A549 treated with dexamethasone at 1 μM for 4 hours (cell line): ENCODE results near the gene KCTD11. TPM values are rescaled to one million over a fixed set of nuclear protein-coding genes. Genes with fewer than 3 reads are reported as not detected.

Experiments used
- total RNA-seq: library from RNA; stranded (reverse); fragments of 200-300 nt; extraction: Qiagen RNA extraction; gene quantifications from 5 replicates; pipeline ENCODE4 v1.2.3, GENCODE V29; 2022

KCTD11 gene
- 9.7 to 12.6 TPM (median 11.4 TPM) in 5 replicates for total RNA-seq

GRCh38 chr17:7351665-7352502, at the start of gene KCTD11:
KCTD11 (plus strand) TSS chr17:7352162.

DNA sequence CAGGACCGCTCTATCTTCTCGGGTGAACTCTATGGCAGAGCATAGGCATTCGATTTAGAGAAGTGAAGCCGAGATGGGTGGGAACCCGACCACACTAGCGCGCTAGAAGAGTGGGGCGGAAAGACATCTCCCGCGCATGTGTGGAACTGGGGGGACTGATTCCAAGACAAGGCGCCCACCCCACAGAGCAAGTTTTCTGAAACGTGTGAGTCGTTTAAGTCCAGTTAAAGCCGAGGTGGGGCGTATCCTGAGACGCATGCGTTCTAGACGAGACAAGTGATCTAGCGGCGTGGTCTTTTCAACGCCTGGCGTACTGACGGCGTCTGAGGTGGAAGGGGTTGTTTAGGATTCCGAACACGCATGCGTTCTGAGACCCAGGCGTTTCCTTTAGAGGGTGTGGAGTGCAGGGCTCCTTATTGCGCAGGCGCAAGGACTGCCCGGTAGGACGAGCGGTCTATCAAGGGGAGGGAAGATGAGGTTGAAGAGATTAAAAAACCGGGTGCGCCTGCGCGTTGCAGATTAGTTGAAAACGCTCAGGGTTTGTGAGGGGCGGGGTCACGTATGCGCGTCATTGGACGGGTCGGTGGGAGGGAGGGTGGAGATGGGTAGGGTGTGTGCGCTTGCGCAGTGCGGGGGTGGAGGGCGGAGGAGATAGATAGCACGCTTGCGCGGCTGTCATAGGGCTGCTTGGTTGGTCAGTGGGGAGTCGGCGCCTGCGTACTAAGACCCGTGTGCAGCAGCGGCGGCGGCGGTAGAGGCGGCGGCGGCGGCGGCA, 44.9 kb upstream of the KCTD11 start, which contains the start of gene EIF5A:
Gene EIF5A, plus strand, starts transcription at position 718 of the 775 bp plus-strand sequence. CDS start 2,008 bp downstream, outside the sequence.

DNA sequence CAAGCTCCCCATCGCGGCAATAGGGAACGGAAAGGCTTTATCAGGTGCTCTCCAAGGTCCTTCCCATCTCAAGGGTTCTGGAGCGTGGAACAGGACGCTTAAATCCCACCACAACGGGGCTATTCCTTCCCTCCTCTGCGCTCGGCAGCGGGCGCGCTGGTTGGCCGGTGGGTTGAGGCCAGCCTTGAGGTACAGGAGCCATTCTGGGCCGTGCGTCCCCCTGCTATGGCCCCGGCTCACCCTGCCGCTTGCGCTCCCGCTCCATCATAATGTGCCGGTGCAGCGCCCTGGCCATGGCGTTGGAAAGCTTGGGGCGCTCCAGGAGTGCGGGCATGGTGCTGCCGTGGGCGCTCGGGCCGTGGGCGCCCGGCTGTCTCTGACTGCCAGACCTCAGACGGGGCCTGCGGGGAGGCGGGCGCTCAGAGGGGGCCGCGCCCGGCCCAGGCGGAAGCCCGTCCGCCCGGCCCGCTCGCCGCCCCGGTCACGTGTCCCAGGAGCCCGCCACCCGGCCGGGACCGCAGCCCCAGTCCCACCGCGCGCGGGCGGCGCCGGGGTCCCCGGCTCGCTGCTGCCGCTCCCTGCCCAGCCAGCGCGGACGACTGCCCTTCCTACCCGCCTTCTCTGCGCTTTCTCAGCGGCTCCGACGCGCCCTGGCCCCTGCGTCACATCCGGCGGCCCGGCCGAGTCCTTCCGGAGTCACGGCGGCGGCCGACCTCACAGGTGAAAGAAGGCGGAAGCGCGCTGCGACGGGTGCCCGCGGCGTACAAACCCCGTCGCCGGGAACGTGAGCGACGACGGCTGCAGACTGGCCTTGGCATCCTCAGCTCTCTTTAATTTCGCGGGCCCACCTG, 37.0 kb upstream of the KCTD11 start, which contains the start of gene GPS2:
Gene GPS2, minus strand, starts transcription at position 642 of the 851 bp plus-strand sequence. Its CDS starts 308 bp downstream, at position 334.

GRCh38 chr17:7328840-7329373, 23.1 kb upstream of the KCTD11 start, which contains the start of gene NEURL4:
NEURL4 (minus strand) TSS chr17:7329335; CDS start chr17:7329312, 23 bp downstream.

DNA sequence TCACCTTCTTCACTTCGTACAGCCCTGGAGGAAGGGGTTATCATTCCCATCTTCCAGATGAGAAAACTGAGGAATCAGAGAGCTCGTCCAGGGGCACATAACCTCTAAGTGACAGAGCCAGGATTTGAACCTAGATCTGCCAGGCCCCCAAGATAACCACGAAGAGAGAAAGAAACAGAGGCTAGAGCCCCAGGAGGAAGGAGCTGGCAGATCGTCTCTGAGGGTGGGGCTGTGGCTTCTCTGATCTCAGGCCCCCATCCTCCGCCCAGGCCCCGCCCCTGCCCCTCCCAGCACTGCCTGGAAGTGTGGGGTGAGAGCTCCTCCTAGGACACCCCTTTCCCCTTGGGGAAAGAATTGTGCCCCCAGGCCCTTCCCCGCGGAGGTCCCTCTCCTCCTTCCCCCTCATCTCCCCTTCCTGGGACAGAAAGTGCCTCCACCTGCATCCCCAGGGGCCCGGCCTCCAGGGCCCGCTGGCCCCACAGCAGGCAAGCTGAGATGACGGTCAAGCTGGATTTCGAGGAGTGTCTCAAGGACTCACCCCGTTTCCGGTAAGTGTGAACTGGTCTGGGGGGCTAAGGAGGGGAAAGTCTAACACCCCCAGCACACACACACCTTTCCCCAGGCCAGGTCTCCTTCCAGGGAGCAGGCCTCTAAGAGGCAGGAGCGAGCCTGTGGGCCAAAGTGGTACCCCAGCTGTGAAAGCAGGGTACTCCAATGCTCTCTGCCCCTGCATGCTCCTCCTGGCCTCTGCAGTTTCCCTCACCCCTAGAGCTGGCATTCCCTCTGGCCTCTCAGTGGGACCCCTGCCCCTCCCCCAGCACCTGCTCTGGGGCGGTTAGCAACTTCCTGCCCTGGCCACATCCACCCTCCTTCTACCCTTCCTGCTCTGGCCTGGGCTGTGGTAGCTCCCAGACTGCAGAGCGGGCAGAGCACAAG, 15.5 kb upstream of the KCTD11 start, which contains the start of gene ACAP1:
Gene ACAP1, plus strand, starts transcription at position 290 of the 936 bp plus-strand sequence. Its CDS starts 206 bp downstream, at position 496.

DNA sequence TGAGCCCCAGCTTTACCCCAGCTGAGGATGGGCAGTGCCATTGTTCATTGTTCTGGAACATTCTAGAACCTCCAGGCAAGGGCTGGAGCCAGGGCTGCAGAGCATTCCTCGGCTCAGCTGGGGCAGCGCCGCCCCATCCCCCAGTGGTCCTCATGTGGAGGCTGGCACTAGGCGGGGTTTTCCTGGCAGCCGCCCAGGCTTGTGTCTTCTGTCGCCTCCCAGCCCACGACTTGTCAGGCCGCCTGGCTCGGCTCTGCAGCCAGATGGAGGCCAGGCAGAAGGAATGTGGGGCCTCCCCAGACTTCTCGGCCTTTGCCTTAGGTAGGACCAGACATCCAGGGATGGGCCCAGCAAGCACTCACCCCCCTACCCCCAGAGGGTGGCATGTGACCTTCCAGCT, 3.1 kb downstream of the KCTD11 start, which contains the start of gene TMEM95:
Gene TMEM95, plus strand, starts transcription at position 104 of the 400 bp plus-strand sequence. Its CDS starts 49 bp downstream, at position 153.

GRCh38 chr17:7380855-7381683, 29.1 kb downstream of the KCTD11 start, which contains the start of gene TNK1:
TNK1 (plus strand) TSS chr17:7381089; CDS start chr17:7382927, 1,838 bp downstream.

GRCh38 chr17:7394452-7395191, 42.7 kb downstream of the KCTD11 start, which contains the start of gene PLSCR3:
PLSCR3 (minus strand) TSS chr17:7394525; CDS start chr17:7394110, 415 bp downstream.

GRCh38 chr17:7403977-7404736, 52.2 kb downstream of the KCTD11 start, which contains the start of gene TMEM256:
TMEM256 (minus strand) TSS chr17:7404097; CDS start chr17:7404084, 13 bp downstream.

Other genes with a start within 250 kb of the KCTD11 start
- gene ASGR2, start 237.3 kb upstream of the KCTD11 start, total RNA-seq = not detected in 5 replicates
- gene ASGR1, start 172.8 kb upstream of the KCTD11 start, total RNA-seq = 0.42 to 0.98 TPM (median 0.77 TPM) in 5 replicates
- gene DLG4, start 132.3 kb upstream of the KCTD11 start, total RNA-seq = 4.5 to 7.6 TPM (median 6.4 TPM) in 5 replicates
- gene ACADVL, start 132.2 kb upstream of the KCTD11 start, total RNA-seq = 266 to 442 TPM (median 389 TPM) in 5 replicates
- 33.5 to 47.2 TPM (median 44.9 TPM) in 5 replicates for gene DVL2, start 117.6 kb upstream of the KCTD11 start, total RNA-seq
- gene PHF23, start 112.7 kb upstream of the KCTD11 start, total RNA-seq = 93.9 to 117 TPM (median 104 TPM) in 5 replicates
- gene GABARAP, start 109.7 kb upstream of the KCTD11 start, total RNA-seq = 596 to 790 TPM (median 609 TPM) in 5 replicates
- 218 to 267 TPM (median 246 TPM) in 5 replicates for gene CTDNEP1, start 100.4 kb upstream of the KCTD11 start, total RNA-seq
- gene ELP5, start 99.9 kb upstream of the KCTD11 start, total RNA-seq = 140 to 161 TPM (median 146 TPM) in 5 replicates
- gene CLDN7, start 89.7 kb upstream of the KCTD11 start, total RNA-seq = 1.9 to 3.2 TPM (median 2.6 TPM) in 5 replicates
- 0.30 to 0.69 TPM (median 0.60 TPM) in 5 replicates for gene SLC2A4, start 70.4 kb upstream of the KCTD11 start, total RNA-seq
- 0.45 to 0.76 TPM (median 0.57 TPM) in 5 replicates for gene YBX2, start 57.5 kb upstream of the KCTD11 start, total RNA-seq
- 1,536 to 1,701 TPM (median 1,628 TPM) in 5 replicates for gene EIF5A, start 44.5 kb upstream of the KCTD11 start, total RNA-seq
- 82.4 to 111 TPM (median 103 TPM) in 5 replicates for gene GPS2, start 36.8 kb upstream of the KCTD11 start, total RNA-seq
- gene NEURL4, start 22.8 kb upstream of the KCTD11 start, total RNA-seq = 15.2 to 33.7 TPM (median 30.6 TPM) in 5 replicates
- 1.4 to 3.6 TPM (median 2.7 TPM) in 5 replicates for gene ACAP1, start 15.6 kb upstream of the KCTD11 start, total RNA-seq
- gene TMEM95, start 3.0 kb downstream of the KCTD11 start, total RNA-seq = not detected in 5 replicates
- gene TNK1, start 28.9 kb downstream of the KCTD11 start, total RNA-seq = 1.1 to 1.5 TPM (median 1.3 TPM) in 5 replicates
- gene PLSCR3, start 42.4 kb downstream of the KCTD11 start, total RNA-seq = 36.7 to 50.6 TPM (median 41.6 TPM) in 5 replicates
- gene TMEM256, start 51.9 kb downstream of the KCTD11 start, total RNA-seq = 204 to 220 TPM (median 207 TPM) in 5 replicates
- 11.3 to 19.7 TPM (median 17.9 TPM) in 5 replicates for gene NLGN2, start 55.7 kb downstream of the KCTD11 start, total RNA-seq
- gene SPEM1, start 68.2 kb downstream of the KCTD11 start, total RNA-seq = 0.09 to 0.18 TPM (median 0.12 TPM) in 4 of 5 replicates, not detected in the other
- gene SPEM2, start 73.5 kb downstream of the KCTD11 start, total RNA-seq = 0.13 to 0.18 TPM in 2 of 5 replicates, not detected in the others
- gene SPEM3, start 76.7 kb downstream of the KCTD11 start, total RNA-seq = 0.02 to 0.05 TPM (median 0.04 TPM) in 3 of 5 replicates, not detected in the others
- gene TMEM102, start 83.3 kb downstream of the KCTD11 start, total RNA-seq = 10.3 to 14.6 TPM (median 13.0 TPM) in 5 replicates
- gene FGF11, start 87.3 kb downstream of the KCTD11 start, total RNA-seq = 1.1 to 1.3 TPM (median 1.1 TPM) in 5 replicates
- gene CHRNB1, start 92.9 kb downstream of the KCTD11 start, total RNA-seq = 6.9 to 11.8 TPM (median 9.0 TPM) in 5 replicates
- 20.6 to 29.5 TPM (median 27.8 TPM) in 5 replicates for gene ZBTB4, start 127.5 kb downstream of the KCTD11 start, total RNA-seq
- not detected in 5 replicates for gene SLC35G6, start 129.3 kb downstream of the KCTD11 start, total RNA-seq
- gene POLR2A, start 132.2 kb downstream of the KCTD11 start, total RNA-seq = 49.1 to 95.5 TPM (median 91.3 TPM) in 5 replicates
- 6.8 to 12.9 TPM (median 12.1 TPM) in 5 replicates for gene TNFSF12, start 196.9 kb downstream of the KCTD11 start, total RNA-seq
- 0.46 to 0.83 TPM (median 0.62 TPM) in 5 replicates for gene TNFSF13, start 206.6 kb downstream of the KCTD11 start, total RNA-seq
- 87.8 to 104 TPM (median 102 TPM) in 5 replicates for gene SENP3, start 209.8 kb downstream of the KCTD11 start, total RNA-seq
- gene CD68, start 227.5 kb downstream of the KCTD11 start, total RNA-seq = 24.8 to 38.2 TPM (median 33.6 TPM) in 5 replicates
- 117 to 135 TPM (median 121 TPM) in 5 replicates for gene MPDU1, start 231.7 kb downstream of the KCTD11 start, total RNA-seq
- 0.16 to 0.27 TPM (median 0.20 TPM) in 5 replicates for gene SOX15, start 237.9 kb downstream of the KCTD11 start, total RNA-seq